ENCODE data around the gene HNRNPL. TPM values are rescaled to one million over a fixed set of nuclear protein-coding genes. Genes with fewer than 3 reads are reported as not detected.

The HNRNPL gene
- total and polyA plus RNA-seq, 9 of the 15 experiments (the other 6 are each of a cell fraction or from before 2014, with no cell fraction given), result 39.5 to 610 (median 299) TPM

- TF ChIP-seq TRIM25 (IDR thresholded peaks at IDR 0.05; ENCODE audit: borderline replicate concordance) (no peak), TAF9B (IDR thresholded peaks at IDR 0.05; ENCODE audit: partially characterized antibody) (no peak), TAF15 (IDR thresholded peaks at IDR 0.05; ENCODE audit: low read depth, low read length) (no peak), UBTF (IDR thresholded peaks at IDR 0.05; ENCODE audit: borderline replicate concordance in 1 of 2, low read depth in 2 of 2, low read length in 2 of 2) (0 out of 4 replicates have a peak, but pooled peaks have one; percentile 19 to 42), CUX1 (CRISPR knock-in tag; IDR thresholded peaks at IDR 0.05) (no peak), TAF7 (tag; IDR thresholded peaks at IDR 0.05) (peak; percentile 36; the same call in 1 of the 2 replicates), TGIF2 (CRISPR knock-in tag; IDR thresholded peaks at IDR 0.05) (no peak), MAFG (tag; conservative IDR thresholded peaks at IDR 0.05) (no peak), ZFX (CRISPR knock-in tag; IDR thresholded peaks at IDR 0.05) (peak; percentile 42), ZNF146 (CRISPR knock-in tag; IDR thresholded peaks at IDR 0.05; ENCODE audit: unreplicated experiment) (no peak), RUNX1 (IDR thresholded peaks at IDR 0.05; ENCODE audit: low read depth) (no peak), MBD2 (IDR thresholded peaks at IDR 0.05; ENCODE audit: borderline replicate concordance, low read depth) (peak; percentile 27; the same call in 1 of the 2 replicates), ESRRB (CRISPR knock-in tag; IDR thresholded peaks at IDR 0.05; ENCODE audit: borderline replicate concordance) (no peak), KLF10 (CRISPR knock-in tag; IDR thresholded peaks at IDR 0.05) (peak; percentile 64; the same call in 1 of the 2 replicates), NBN (IDR thresholded peaks at IDR 0.05; ENCODE audit: low read depth) (0 out of 2 replicates have a peak, but pooled peaks have one; percentile 59), E2F5 (CRISPR knock-in tag; IDR thresholded peaks at IDR 0.05) (no peak; the same call in 1 of the 2 replicates), MCM3 (IDR thresholded peaks at IDR 0.05) (no peak), CBX3 (IDR thresholded peaks at IDR 0.05; ENCODE audit: borderline replicate concordance in 1 of 2, low read length in 2 of 2) (peak in 1 of 2 experiments; percentile 18; a peak in 1 of 3 replicates)
Measured at GRCh38 chr19:38851622-38852230, 1.9 kb upstream of the HNRNPL start (continued).
